H1 (cell line): ENCODE measurements around the gene ARPC4. TPM values are rescaled to one million over a fixed set of nuclear protein-coding genes. Genes with fewer than 3 reads are reported as not detected.

Source experiments
- CTCF ChIA-PET: fragments of 300-600 bp; sonication (Branson Sonifier 250); formaldehyde crosslinking; loops from one replicate; lab custom pipeline; 2021; ENCODE audit not compliant: partially characterized antibody; lab: Charles Lee
- POLR2A ChIA-PET: fragments of 300-600 bp; sonication (Branson Sonifier 250); formaldehyde crosslinking; loops from one replicate; lab custom pipeline; 2021; ENCODE audit warnings: inconsistent platforms; ENCODE audit not compliant: partially characterized antibody; lab: Charles Lee
- DNase-seq, 2 experiments: peaks; one replicate each; pipeline versions ENCODE4 v3.0.0 to v3.0.0-alpha.2; 2010 to 2022; ENCODE audit warnings: low spot score in 2 of 2, low read depth in 1 of 2, mixed read lengths in 1 of 2
- FAIRE-seq: peaks from 2 replicates; lab custom pipeline; 2011; peaks lifted over from hg19 to GRCh38; lab: Jason Lieb, UNC
- H2AFZ ChIP-seq: 2 replicates; pipeline ENCODE4 v1.8.1; 2012; ENCODE audit warnings: low read length, inconsistent platforms
- H2AK5ac ChIP-seq: 2 replicates; pipeline ENCODE4 v1.6.1; 2013; ENCODE audit warnings: low read depth, low read length
- H2BK120ac ChIP-seq: replicated peaks from 2 replicates; pipeline ENCODE3; 2013; ENCODE audit warnings: low read depth, low read length, inconsistent platforms
- H2BK12ac ChIP-seq: 2 replicates; pipeline ENCODE4 v1.6.1; 2013; ENCODE audit warnings: low read depth, low read length
- H2BK15ac ChIP-seq: 2 replicates; pipeline ENCODE4 v1.6.1; 2013; ENCODE audit warnings: low read length
- H2BK20ac ChIP-seq: 2 replicates; pipeline ENCODE4 v1.6.1; 2013; ENCODE audit warnings: low read length
- H2BK5ac ChIP-seq: 2 replicates; pipeline ENCODE4 v1.6.1; 2013; ENCODE audit warnings: low read depth, low read length
- H3K14ac ChIP-seq: 2 replicates; pipeline ENCODE4 v1.6.1; 2013; ENCODE audit warnings: inconsistent platforms; ENCODE audit not compliant: insufficient read length
- H3K18ac ChIP-seq: 2 replicates; pipeline ENCODE4 v1.6.1; 2013; ENCODE audit warnings: low read length; ENCODE audit errors: extremely low read depth
- H3K23ac ChIP-seq: 2 replicates; pipeline ENCODE4 v1.6.1; 2013; ENCODE audit warnings: inconsistent platforms; ENCODE audit not compliant: insufficient read length
- H3K23me2 ChIP-seq: 2 replicates; pipeline ENCODE4 v1.6.1; 2013; ENCODE audit warnings: low read depth, low read length
- H3K27ac ChIP-seq: 2 replicates; pipeline ENCODE4 v1.6.1; 2011; ENCODE audit warnings: low read depth, low read length, inconsistent platforms
- H3K27me3 ChIP-seq, 4 experiments: replicated peaks in 1 of 4; 1 replicate in 1 of 4; 2 replicates in 3 of 4; pipeline versions ENCODE4 v1.6.1 to v1.8.1; 2011 to 2013; ENCODE audit warnings: low read length in 3 of 4, mild to moderate bottlenecking in 3 of 4, inconsistent platforms in 2 of 4, mixed read lengths in 2 of 4, moderate library complexity in 1 of 4; ENCODE audit not compliant: control insufficient read depth in 3 of 4, insufficient read depth in 3 of 4; ENCODE audit errors: extremely low read depth in 1 of 4
- H3K36me3 ChIP-seq, 4 experiments: 2 replicates each; pipeline versions ENCODE4 v1.6.1 to v1.8.1; 2011 to 2013; ENCODE audit warnings: mild to moderate bottlenecking in 4 of 4, low read length in 3 of 4, moderate library complexity in 2 of 4, control low read depth in 1 of 4, inconsistent platforms in 1 of 4; ENCODE audit not compliant: insufficient read depth in 4 of 4, control insufficient read depth in 2 of 4
- H3K4ac ChIP-seq: replicated peaks from 2 replicates; pipeline ENCODE3; 2013; ENCODE audit warnings: low read length, low read depth, mixed read lengths, inconsistent platforms; ENCODE audit not compliant: insufficient read length
- H3K4me1 ChIP-seq, 4 experiments: replicated peaks in 1 of 4; 1 replicate in 1 of 4; 2 replicates in 3 of 4; pipeline versions ENCODE4 v1.6.1 to v1.8.1; 2011 to 2013; ENCODE audit warnings: low read length in 3 of 4, inconsistent platforms in 2 of 4, mixed read lengths in 1 of 4; ENCODE audit not compliant: insufficient read depth in 4 of 4, control insufficient read depth in 3 of 4
- H3K4me2 ChIP-seq, 2 experiments: 2 replicates each; pipeline versions ENCODE4 v1.6.1 to v1.8.1; 2011 to 2013; ENCODE audit warnings: low read depth in 2 of 2, low read length in 2 of 2, control low read depth in 1 of 2, inconsistent platforms in 1 of 2, mild to moderate bottlenecking in 1 of 2; ENCODE audit not compliant: insufficient read depth in 1 of 2
- H3K4me3 ChIP-seq, 4 experiments: fragments of 200-600, 300-600 bp in 1 of 4; sonication (generic), shearing (Covaris generic), sonication (Bioruptor Twin) in 1 of 4; 2 replicates each; pipeline versions ENCODE4 v1.5.1 to v1.8.1; 2011 to 2016; ENCODE audit warnings: low read length in 4 of 4, low read depth in 3 of 4, control low read depth in 2 of 4, inconsistent platforms in 2 of 4, mild to moderate bottlenecking in 2 of 4, mixed read lengths in 1 of 4, moderate library complexity in 1 of 4; ENCODE audit not compliant: insufficient read depth in 2 of 4; ENCODE audit errors: extremely low read depth in 1 of 4
- H3K56ac ChIP-seq: replicated peaks from 2 replicates; pipeline ENCODE3; 2013; ENCODE audit warnings: low read depth, mild to moderate bottlenecking, mixed read lengths, low read length, inconsistent platforms; ENCODE audit not compliant: insufficient read length
- H3K79me1 ChIP-seq: 2 replicates; pipeline ENCODE4 v1.6.1; 2013; ENCODE audit warnings: low read depth, low read length, control low read depth
- H3K79me2 ChIP-seq, 2 experiments: 2 replicates each; pipeline versions ENCODE4 v1.6.1 to v1.8.1; 2012 to 2013; ENCODE audit warnings: low read length in 2 of 2, mild to moderate bottlenecking in 2 of 2, inconsistent platforms in 1 of 2; ENCODE audit not compliant: insufficient read depth in 2 of 2, control insufficient read depth in 1 of 2
- H3K9ac ChIP-seq, 4 experiments: replicated peaks in 1 of 4; 1 replicate in 1 of 4; 2 replicates in 3 of 4; pipeline versions ENCODE4 v1.6.1 to v1.8.1; 2011 to 2013; ENCODE audit warnings: low read depth in 3 of 4, low read length in 3 of 4, control low read depth in 2 of 4, mild to moderate bottlenecking in 2 of 4, moderate library complexity in 2 of 4, inconsistent platforms in 1 of 4; ENCODE audit errors: extremely low read depth in 1 of 4
- H3K9me3 ChIP-seq, 2 experiments: 2 replicates each; pipeline versions ENCODE4 v1.6.1 to v1.8.1; 2012 to 2013; ENCODE audit warnings: mild to moderate bottlenecking in 2 of 2, moderate library complexity in 2 of 2, control low read depth in 1 of 2, inconsistent platforms in 1 of 2, low read depth in 1 of 2, low read length in 1 of 2, mixed read lengths in 1 of 2; ENCODE audit not compliant: insufficient read depth in 2 of 2
- H4K20me1 ChIP-seq, 2 experiments: replicated peaks in 1 of 2; 2 replicates each; pipeline versions ENCODE3 to v1.8.1; 2011 to 2013; ENCODE audit warnings: inconsistent platforms in 2 of 2, low read length in 2 of 2, mild to moderate bottlenecking in 1 of 2; ENCODE audit not compliant: insufficient read depth in 2 of 2, control insufficient read depth in 1 of 2
- H4K5ac ChIP-seq: 2 replicates; pipeline ENCODE4 v1.6.1; 2013; ENCODE audit warnings: low read length, low read depth, mixed read lengths, inconsistent platforms; ENCODE audit not compliant: insufficient read length
- H4K8ac ChIP-seq: 2 replicates; pipeline ENCODE4 v1.8.0; 2013; ENCODE audit warnings: mild to moderate bottlenecking, moderate library complexity, low read length, inconsistent platforms; ENCODE audit not compliant: insufficient read depth; ENCODE audit errors: extremely low read depth
- H4K91ac ChIP-seq: replicated peaks from 2 replicates; pipeline ENCODE3; 2013; ENCODE audit warnings: low read length, mixed read lengths, inconsistent platforms; ENCODE audit not compliant: insufficient read length
- POLR2A ChIP-seq, 2 experiments: IDR thresholded peaks; 1 replicate in 1 of 2; 2 replicates in 1 of 2; pipeline ENCODE4 v1.6.1; 2011; ENCODE audit warnings: low read depth in 2 of 2, low read length in 2 of 2, mild to moderate bottlenecking in 2 of 2; ENCODE audit errors: control extremely low read depth in 1 of 2
- WGBS, 2 experiments: shearing (Covaris generic) in 1 of 2; methylation state at CpG; one replicate each; pipeline versions ENCODE4 v1.1.6 to v1.1.7; 2013 to 2015; ENCODE audit warnings: low lambda C conversion rate in 2 of 2, mixed read lengths in 2 of 2, inconsistent platforms in 1 of 2, low coverage in 1 of 2, missing lambda C conversion rate in 1 of 2; ENCODE audit not compliant: insufficient replicate concordance in 2 of 2, insufficient coverage in 1 of 2, insufficient read length in 1 of 2; ENCODE audit errors: extremely low coverage in 1 of 2, missing lambda C conversion rate in 1 of 2; 5-methylcytosine and 5-hydroxymethylcytosine counted together
- polyA plus RNA-seq, 7 experiments: library from polyadenylated mRNA; depleted of rRNA in 3 of 7; stranded (reverse) in 5 of 7; unstranded in 2 of 7; fragments of >200 nt in 5 of 7; fragments of 200-250 nt in 2 of 7; gene quantifications; 1 replicate in 5 of 7; 2 replicates in 1 of 7; 4 replicates in 1 of 7; pipeline versions ENCODE4 v1.2.1 to v1.2.3, GENCODE V29; 2011 to 2013; ENCODE audit warnings: missing spikeins in 2 of 7, mixed read lengths in 2 of 7
- total RNA-seq: library from RNA; stranded (reverse); fragmentation: NEBNext Ultra II Directional; extraction: Animal tissue kit (Norgen Biotek cat#: 25700); gene quantifications from 2 replicates; pipeline ENCODE4 v1.2.1, GENCODE V29; 2021

Gene ARPC4
- total and polyA plus RNA-seq, 2 of the 8 experiments (the other 6 are each of a cell fraction or from before 2014, with no cell fraction given) = 138 to 154 TPM

DNA sequence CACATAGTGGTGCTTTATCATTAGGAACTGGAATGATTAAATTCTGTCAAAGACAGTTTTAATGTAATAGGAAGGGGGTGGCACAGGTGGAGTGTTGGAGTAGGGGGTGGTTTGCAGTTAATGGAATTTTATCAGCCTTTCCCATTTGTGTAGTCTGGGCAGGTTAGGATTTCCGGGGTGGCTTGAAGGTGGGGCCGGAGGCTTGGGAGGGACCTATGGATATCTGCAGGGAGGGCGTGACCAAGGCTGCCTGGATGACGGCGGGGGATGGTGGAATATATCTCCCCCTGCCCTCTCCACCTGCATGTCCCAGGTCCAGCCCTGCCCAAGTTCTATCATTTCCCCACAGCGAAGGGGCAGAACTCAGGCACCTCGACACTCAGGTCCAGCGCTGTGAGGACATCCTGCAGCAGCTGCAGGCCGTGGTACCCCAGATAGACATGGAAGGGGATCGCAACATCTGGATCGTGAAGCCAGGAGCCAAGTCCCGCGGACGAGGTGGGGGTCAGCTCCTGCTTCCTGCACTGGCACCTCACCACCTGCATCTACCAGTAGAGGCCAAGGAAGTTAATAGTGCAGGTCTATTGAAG, 32.7 kb downstream of the ARPC4 start:
- no peak for DNase-seq
- H3K4ac ChIP-seq = no peak overlapping the region
- H3K27ac ChIP-seq = no peak overlapping the region
- no peak overlapping the region for H3K56ac ChIP-seq
- H4K8ac ChIP-seq = no peak overlapping the region
- no peak overlapping the region for H2AFZ ChIP-seq
- peaks cover 0 to 5% (median 2%) of the 10 kb centered on the region in 4 experiments; a peak in 2 of 7 replicates for H3K4me1 ChIP-seq
- H3K4me3 ChIP-seq = no peak overlapping the region
- H2AK5ac ChIP-seq = no peak overlapping the region
- no peaks in the 10 kb centered on the region for H4K20me1 ChIP-seq
- H3K9ac ChIP-seq = no peak overlapping the region
- H3K18ac ChIP-seq = no peak overlapping the region
- no peaks in the 10 kb centered on the region for H3K79me1 ChIP-seq
- H4K91ac ChIP-seq = no peak overlapping the region
- no peak overlapping the region for H3K14ac ChIP-seq
- H2BK5ac ChIP-seq = no peak overlapping the region
- ChIA-PET CTCF (interaction anchor here (1.0 to 7.9 kb wide), 7 partner anchors 10 to 121 kb away, joined by 3 to 74 read pairs (median 4); no protein-coding TSS in a partner anchor), POLR2A (interaction anchor here (0.6 to 1.8 kb wide), 2 partner anchors 24 to 121 kb away, joined by 3 to 10 read pairs; no protein-coding TSS in a partner anchor)
- H3K36me3 ChIP-seq = no peaks in the 10 kb centered on the region
- H2BK20ac ChIP-seq = no peak overlapping the region
- H3K23me2 ChIP-seq = no peaks in the 10 kb centered on the region
- no peaks in the 10 kb centered on the region for H3K79me2 ChIP-seq
- H3K9me3 ChIP-seq = no peaks in the 10 kb centered on the region
- no peak overlapping the region for H2BK12ac ChIP-seq
- 82% methylated on average over 14 of the region's 14 CpGs; no CpG with 5 or more reads in 1 of the 2 experiments for WGBS, 2 experiments
- H3K4me2 ChIP-seq = no peak overlapping the region
- H4K5ac ChIP-seq = no peak overlapping the region
- no peaks in the 10 kb centered on the region; a peak in 1 of 7 replicates for H3K27me3 ChIP-seq
- FAIRE-seq = no peak
- no peak overlapping the region for H2BK15ac ChIP-seq
- H2BK120ac ChIP-seq = no peak overlapping the region
- no peak overlapping the region for H3K23ac ChIP-seq
- no peak for TF ChIP-seq POLR2A (IDR thresholded peaks at IDR 0.05; ENCODE audit: control extremely low read depth in 1 of 2, low read depth in 2 of 2, low read length in 2 of 2)
